ENCODE data around the gene MAD2L1. TPM values are rescaled to one million over a fixed set of nuclear protein-coding genes. Genes with fewer than 3 reads are reported as not detected.

MAD2L1 gene
- total and polyA plus RNA-seq, 2 of the 13 experiments (the other 11 are each of a cell fraction or from before 2014, with no cell fraction given), result 40.6 to 109 TPM

DNA sequence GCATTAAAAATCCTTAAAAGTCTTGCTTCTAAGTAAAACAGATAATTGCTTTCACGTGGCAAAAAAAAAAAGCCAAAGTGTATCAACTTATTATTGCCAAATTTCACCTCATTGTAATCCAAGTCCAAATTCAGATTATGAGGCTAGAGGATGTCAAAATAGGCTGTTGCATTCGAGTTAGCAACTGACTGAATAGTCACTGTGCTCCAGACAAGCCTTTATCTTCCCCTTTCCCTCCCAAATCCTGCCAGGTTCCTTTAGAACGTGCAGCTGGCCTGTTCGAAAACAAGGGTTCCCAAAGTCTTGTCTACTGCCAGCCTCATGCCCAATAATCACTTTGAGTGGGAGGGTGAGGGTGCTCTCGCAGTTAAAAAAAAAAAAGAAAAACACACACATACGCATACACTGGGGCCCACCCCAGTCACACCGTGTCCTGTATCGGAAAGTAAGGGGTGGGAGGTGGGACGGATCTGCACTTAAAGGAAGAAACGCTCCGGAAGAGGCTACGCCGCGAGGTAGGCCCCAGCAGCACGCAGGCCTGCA is 603 bp downstream of the MAD2L1 start:
- peak; percentile 8 for DNase-seq (ENCODE audit: low spot score)
- Histone ChIP-seq H2AFZ (ENCODE audit: low read length) (peak overlapping the region; percentile 75), H3K9ac (ENCODE audit: insufficient read depth, low read depth, low read length) (peak overlapping the region; percentile 85), H3K79me2 (ENCODE audit: insufficient read depth, low read length) (peaks cover 64% of the 10 kb centered on the region), H3K27ac (ENCODE audit: extremely low read length, insufficient read depth, low read length) (peak overlapping the region; percentile 94), H4K20me1 (ENCODE audit: insufficient read depth, low read length) (no peaks in the 10 kb centered on the region), H3K4me3 (replicated peaks in 1 of 3; ENCODE audit: insufficient read depth in 1 of 3, low read depth in 2 of 3, low read length in 3 of 3) (peak overlapping the region; percentile 78 to 91 (median 83)), H3K36me3 (replicated peaks in 1 of 2; ENCODE audit: control insufficient read depth in 1 of 2, insufficient read depth in 2 of 2, low read length in 2 of 2) (peaks cover 0 to under 1% of the 10 kb centered on the region in 2 experiments; a peak in 3 of 5 replicates), H3K4me2 (ENCODE audit: low read depth, low read length) (peak overlapping the region; percentile 79), H3K9me3 (ENCODE audit: low read length) (no peaks in the 10 kb centered on the region), H3K27me3 (ENCODE audit: control insufficient read depth in 1 of 2, insufficient read depth in 2 of 2, low read length in 2 of 2) (no peaks in the 10 kb centered on the region; a peak in 1 of 5 replicates), H3K4me1 (ENCODE audit: insufficient read depth, low read length) (peaks cover 54% of the 10 kb centered on the region)
- in situ Hi-C loops (cut with HindIII; ENCODE audit: extremely low pct_ligation_motif_present, low pct_unique_long_range_greater_than_20kb) (no loop called here), intact Hi-C loops (cut with micrococcal nuclease; ENCODE audit: unreplicated experiment) (no loop called here)
- CTCF ChIA-PET (ENCODE audit: low intra/inter-chr PET ratio, low total read pairs), result no interaction called here
- FAIRE-seq, result no peak
- 3% methylated on average over 14 of the region's 15 CpGs for WGBS (ENCODE audit: low lambda C conversion rate)
- POLR2A ChIA-PET, result interaction anchor here (1.2 kb wide), 1 partner anchor 854 kb away, joined by 3 read pairs; the partner anchor contains the start of gene USP53
- TSS peak; percentile 66 for BruUV-seq (replicated peaks)
- ATAC-seq, result peak; percentile 2
- no peak for TF ChIP-seq KLF11 (CRISPR knock-in tag; IDR thresholded peaks at IDR 0.05)
- TF ChIP-seq ETV6 (CRISPR knock-in tag; conservative IDR thresholded peaks at IDR 0.05), result 0 out of 2 replicates have a peak, but pooled peaks have one; percentile 16
- TF ChIP-seq, protein P1, sequence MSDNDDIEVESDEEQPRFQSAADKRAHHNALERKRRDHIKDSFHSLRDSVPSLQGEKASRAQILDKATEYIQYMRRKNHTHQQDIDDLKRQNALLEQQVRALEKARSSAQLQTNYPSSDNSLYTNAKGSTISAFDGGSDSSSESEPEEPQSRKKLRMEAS (IDR thresholded peaks at IDR 0.05), result 0 out of 2 replicates have a peak, but pooled peaks have one; percentile 47
- TF ChIP-seq, protein P2, sequence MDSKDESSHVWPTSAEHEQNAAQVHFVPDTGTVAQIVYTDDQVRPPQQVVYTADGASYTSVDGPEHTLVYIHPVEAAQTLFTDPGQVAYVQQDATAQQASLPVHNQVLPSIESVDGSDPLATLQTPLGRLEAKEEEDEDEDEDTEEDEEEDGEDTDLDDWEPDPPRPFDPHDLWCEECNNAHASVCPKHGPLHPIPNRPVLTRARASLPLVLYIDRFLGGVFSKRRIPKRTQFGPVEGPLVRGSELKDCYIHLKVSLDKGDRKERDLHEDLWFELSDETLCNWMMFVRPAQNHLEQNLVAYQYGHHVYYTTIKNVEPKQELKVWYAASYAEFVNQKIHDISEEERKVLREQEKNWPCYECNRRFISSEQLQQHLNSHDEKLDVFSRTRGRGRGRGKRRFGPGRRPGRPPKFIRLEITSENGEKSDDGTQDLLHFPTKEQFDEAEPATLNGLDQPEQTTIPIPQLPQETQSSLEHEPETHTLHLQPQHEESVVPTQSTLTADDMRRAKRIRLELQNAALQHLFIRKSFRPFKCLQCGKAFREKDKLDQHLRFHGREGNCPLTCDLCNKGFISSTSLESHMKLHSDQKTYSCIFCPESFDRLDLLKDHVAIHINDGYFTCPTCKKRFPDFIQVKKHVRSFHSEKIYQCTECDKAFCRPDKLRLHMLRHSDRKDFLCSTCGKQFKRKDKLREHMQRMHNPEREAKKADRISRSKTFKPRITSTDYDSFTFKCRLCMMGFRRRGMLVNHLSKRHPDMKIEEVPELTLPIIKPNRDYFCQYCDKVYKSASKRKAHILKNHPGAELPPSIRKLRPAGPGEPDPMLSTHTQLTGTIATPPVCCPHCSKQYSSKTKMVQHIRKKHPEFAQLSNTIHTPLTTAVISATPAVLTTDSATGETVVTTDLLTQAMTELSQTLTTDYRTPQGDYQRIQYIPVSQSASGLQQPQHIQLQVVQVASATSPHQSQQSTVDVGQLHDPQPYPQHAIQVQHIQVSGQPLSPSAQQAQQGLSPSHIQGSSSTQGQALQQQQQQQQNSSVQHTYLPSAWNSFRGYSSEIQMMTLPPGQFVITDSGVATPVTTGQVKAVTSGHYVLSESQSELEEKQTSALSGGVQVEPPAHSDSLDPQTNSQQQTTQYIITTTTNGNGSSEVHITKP (CRISPR knock-in tag; IDR thresholded peaks at IDR 0.05; ENCODE audit: low read depth), result no peak
- TF ChIP-seq SOX5 (CRISPR knock-in tag; IDR thresholded peaks at IDR 0.05; ENCODE audit: borderline replicate concordance), result no peak
- no peak for TF ChIP-seq YY1 (IDR thresholded peaks at IDR 0.05; ENCODE audit: insufficient read depth, insufficient replicate concordance, low read depth, low read length)
- TF ChIP-seq RBFOX2 (IDR thresholded peaks at IDR 0.05; ENCODE audit: low read depth, low read length), result no peak
- TF ChIP-seq HNF4G (IDR thresholded peaks at IDR 0.05; ENCODE audit: borderline replicate concordance, low read depth, low read length), result no peak
- no peak for TF ChIP-seq HNF4G (CRISPR knock-in tag; IDR thresholded peaks at IDR 0.05; ENCODE audit: borderline replicate concordance, low read depth)
- TF ChIP-seq, protein P3, sequence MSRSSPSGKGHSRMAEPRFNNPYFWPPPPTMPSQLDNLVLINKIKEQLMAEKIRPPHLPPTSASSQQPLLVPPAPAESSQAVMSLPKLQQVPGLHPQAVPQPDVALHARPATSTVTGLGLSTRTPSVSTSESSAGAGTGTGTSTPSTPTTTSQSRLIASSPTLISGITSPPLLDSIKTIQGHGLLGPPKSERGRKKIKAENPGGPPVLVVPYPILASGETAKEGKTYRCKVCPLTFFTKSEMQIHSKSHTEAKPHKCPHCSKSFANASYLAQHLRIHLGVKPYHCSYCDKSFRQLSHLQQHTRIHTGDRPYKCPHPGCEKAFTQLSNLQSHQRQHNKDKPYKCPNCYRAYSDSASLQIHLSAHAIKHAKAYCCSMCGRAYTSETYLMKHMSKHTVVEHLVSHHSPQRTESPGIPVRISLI (CRISPR knock-in tag; IDR thresholded peaks at IDR 0.05; ENCODE audit: borderline replicate concordance), result peak; percentile 50; the same call in 1 of the 2 replicates
- TF ChIP-seq, protein P4, sequence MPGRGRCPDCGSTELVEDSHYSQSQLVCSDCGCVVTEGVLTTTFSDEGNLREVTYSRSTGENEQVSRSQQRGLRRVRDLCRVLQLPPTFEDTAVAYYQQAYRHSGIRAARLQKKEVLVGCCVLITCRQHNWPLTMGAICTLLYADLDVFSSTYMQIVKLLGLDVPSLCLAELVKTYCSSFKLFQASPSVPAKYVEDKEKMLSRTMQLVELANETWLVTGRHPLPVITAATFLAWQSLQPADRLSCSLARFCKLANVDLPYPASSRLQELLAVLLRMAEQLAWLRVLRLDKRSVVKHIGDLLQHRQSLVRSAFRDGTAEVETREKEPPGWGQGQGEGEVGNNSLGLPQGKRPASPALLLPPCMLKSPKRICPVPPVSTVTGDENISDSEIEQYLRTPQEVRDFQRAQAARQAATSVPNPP (CRISPR knock-in tag; IDR thresholded peaks at IDR 0.05), result no peak
- TF ChIP-seq DNMT1 (CRISPR knock-in tag; IDR thresholded peaks at IDR 0.05), result no peak
- TF ChIP-seq, protein P5, sequence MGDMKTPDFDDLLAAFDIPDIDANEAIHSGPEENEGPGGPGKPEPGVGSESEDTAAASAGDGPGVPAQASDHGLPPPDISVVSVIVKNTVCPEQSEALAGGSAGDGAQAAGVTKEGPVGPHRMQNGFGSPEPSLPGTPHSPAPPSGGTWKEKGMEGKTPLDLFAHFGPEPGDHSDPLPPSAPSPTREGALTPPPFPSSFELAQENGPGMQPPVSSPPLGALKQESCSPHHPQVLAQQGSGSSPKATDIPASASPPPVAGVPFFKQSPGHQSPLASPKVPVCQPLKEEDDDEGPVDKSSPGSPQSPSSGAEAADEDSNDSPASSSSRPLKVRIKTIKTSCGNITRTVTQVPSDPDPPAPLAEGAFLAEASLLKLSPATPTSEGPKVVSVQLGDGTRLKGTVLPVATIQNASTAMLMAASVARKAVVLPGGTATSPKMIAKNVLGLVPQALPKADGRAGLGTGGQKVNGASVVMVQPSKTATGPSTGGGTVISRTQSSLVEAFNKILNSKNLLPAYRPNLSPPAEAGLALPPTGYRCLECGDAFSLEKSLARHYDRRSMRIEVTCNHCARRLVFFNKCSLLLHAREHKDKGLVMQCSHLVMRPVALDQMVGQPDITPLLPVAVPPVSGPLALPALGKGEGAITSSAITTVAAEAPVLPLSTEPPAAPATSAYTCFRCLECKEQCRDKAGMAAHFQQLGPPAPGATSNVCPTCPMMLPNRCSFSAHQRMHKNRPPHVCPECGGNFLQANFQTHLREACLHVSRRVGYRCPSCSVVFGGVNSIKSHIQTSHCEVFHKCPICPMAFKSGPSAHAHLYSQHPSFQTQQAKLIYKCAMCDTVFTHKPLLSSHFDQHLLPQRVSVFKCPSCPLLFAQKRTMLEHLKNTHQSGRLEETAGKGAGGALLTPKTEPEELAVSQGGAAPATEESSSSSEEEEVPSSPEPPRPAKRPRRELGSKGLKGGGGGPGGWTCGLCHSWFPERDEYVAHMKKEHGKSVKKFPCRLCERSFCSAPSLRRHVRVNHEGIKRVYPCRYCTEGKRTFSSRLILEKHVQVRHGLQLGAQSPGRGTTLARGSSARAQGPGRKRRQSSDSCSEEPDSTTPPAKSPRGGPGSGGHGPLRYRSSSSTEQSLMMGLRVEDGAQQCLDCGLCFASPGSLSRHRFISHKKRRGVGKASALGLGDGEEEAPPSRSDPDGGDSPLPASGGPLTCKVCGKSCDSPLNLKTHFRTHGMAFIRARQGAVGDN (CRISPR knock-in tag; IDR thresholded peaks at IDR 0.05), result no peak
